ENCODE measurements around the gene EYA4.

The EYA4 gene

GRCh38 chr6:133540361-133540760 is 299.2 kb downstream of the EYA4 start:
- no peak overlapping the region for H3K4me3 ChIP-seq (ENCODE audit: insufficient read length, low read depth)
- no peaks in the 10 kb centered on the region for H3K4me1 ChIP-seq (ENCODE audit: insufficient read depth, insufficient read length)
- no peaks in the 10 kb centered on the region for H3K9me3 ChIP-seq (ENCODE audit: insufficient read depth, low read length)
- no peaks in the 10 kb centered on the region for H3K36me3 ChIP-seq (ENCODE audit: insufficient read depth, insufficient read length, low read length)
- no peak overlapping the region for H3K9ac ChIP-seq (ENCODE audit: insufficient read length, low read depth)
- no peak for TF ChIP-seq YY1 (IDR thresholded peaks at IDR 0.05; ENCODE audit: insufficient read depth, insufficient read length)
- TF ChIP-seq ZNF274 (IDR thresholded peaks at IDR 0.05; ENCODE audit: low read depth, low read length) = no peak
- no peak for TF ChIP-seq SUZ12 (IDR thresholded peaks at IDR 0.05; ENCODE audit: extremely low read depth, insufficient read depth, insufficient read length)
- H3K27me3 ChIP-seq (ENCODE audit: insufficient read depth, insufficient read length) = no peaks in the 10 kb centered on the region
- DNase-seq (ENCODE audit: low read depth, low spot score) = no peak

GRCh38 chr6:133541040-133541439 is 299.9 kb downstream of the EYA4 start:
- no peak overlapping the region for H3K9ac ChIP-seq (ENCODE audit: insufficient read length, low read depth)
- H3K4me1 ChIP-seq (ENCODE audit: insufficient read depth, insufficient read length) = no peaks in the 10 kb centered on the region
- H3K36me3 ChIP-seq (ENCODE audit: insufficient read depth, insufficient read length, low read length) = no peaks in the 10 kb centered on the region
- H3K4me3 ChIP-seq (ENCODE audit: insufficient read length, low read depth) = no peak overlapping the region
- no peaks in the 10 kb centered on the region for H3K9me3 ChIP-seq (ENCODE audit: insufficient read depth, low read length)
- TF ChIP-seq YY1 (IDR thresholded peaks at IDR 0.05; ENCODE audit: insufficient read depth, insufficient read length) (no peak), ZNF274 (IDR thresholded peaks at IDR 0.05; ENCODE audit: low read depth, low read length) (no peak), SUZ12 (IDR thresholded peaks at IDR 0.05; ENCODE audit: extremely low read depth, insufficient read depth, insufficient read length) (no peak)
- no peaks in the 10 kb centered on the region for H3K27me3 ChIP-seq (ENCODE audit: insufficient read depth, insufficient read length)
- no peak for DNase-seq (ENCODE audit: low read depth, low spot score)

- Histone ChIP-seq H3K9me3 (ENCODE audit: insufficient read depth, low read length) (no peaks in the 10 kb centered on the region), H3K4me1 (ENCODE audit: insufficient read depth, insufficient read length) (no peaks in the 10 kb centered on the region), H3K27me3 (ENCODE audit: insufficient read depth, insufficient read length) (no peaks in the 10 kb centered on the region), H3K9ac (ENCODE audit: insufficient read length, low read depth) (no peak overlapping the region), H3K4me3 (ENCODE audit: insufficient read length, low read depth) (no peak overlapping the region), H3K36me3 (ENCODE audit: insufficient read depth, insufficient read length, low read length) (no peaks in the 10 kb centered on the region)
- no peak for TF ChIP-seq SUZ12 (IDR thresholded peaks at IDR 0.05; ENCODE audit: extremely low read depth, insufficient read depth, insufficient read length)
- TF ChIP-seq ZNF274 (IDR thresholded peaks at IDR 0.05; ENCODE audit: low read depth, low read length) = no peak
- no peak for TF ChIP-seq YY1 (IDR thresholded peaks at IDR 0.05; ENCODE audit: insufficient read depth, insufficient read length)
- DNase-seq (ENCODE audit: low read depth, low spot score) = no peak
Measured at GRCh38 chr6:133542056-133542821, 301.1 kb downstream of the EYA4 start.

GRCh38 chr6:133544419-133544818 is 303.3 kb downstream of the EYA4 start:
- Histone ChIP-seq H3K9ac (ENCODE audit: insufficient read length, low read depth) (no peak overlapping the region), H3K4me1 (ENCODE audit: insufficient read depth, insufficient read length) (no peaks in the 10 kb centered on the region), H3K36me3 (ENCODE audit: insufficient read depth, insufficient read length, low read length) (no peaks in the 10 kb centered on the region), H3K9me3 (ENCODE audit: insufficient read depth, low read length) (no peaks in the 10 kb centered on the region), H3K27me3 (ENCODE audit: insufficient read depth, insufficient read length) (no peaks in the 10 kb centered on the region), H3K4me3 (ENCODE audit: insufficient read length, low read depth) (no peak overlapping the region)
- TF ChIP-seq YY1 (IDR thresholded peaks at IDR 0.05; ENCODE audit: insufficient read depth, insufficient read length) (no peak), SUZ12 (IDR thresholded peaks at IDR 0.05; ENCODE audit: extremely low read depth, insufficient read depth, insufficient read length) (no peak), ZNF274 (IDR thresholded peaks at IDR 0.05; ENCODE audit: low read depth, low read length) (no peak)
- DNase-seq (ENCODE audit: low read depth, low spot score) = no peak

- Histone ChIP-seq H3K4me1 (ENCODE audit: insufficient read depth, insufficient read length) (no peaks in the 10 kb centered on the region), H3K9me3 (ENCODE audit: insufficient read depth, low read length) (no peaks in the 10 kb centered on the region), H3K4me3 (ENCODE audit: insufficient read length, low read depth) (no peak overlapping the region), H3K27me3 (ENCODE audit: insufficient read depth, insufficient read length) (no peaks in the 10 kb centered on the region), H3K9ac (ENCODE audit: insufficient read length, low read depth) (no peak overlapping the region), H3K36me3 (ENCODE audit: insufficient read depth, insufficient read length, low read length) (no peaks in the 10 kb centered on the region)
- TF ChIP-seq SUZ12 (IDR thresholded peaks at IDR 0.05; ENCODE audit: extremely low read depth, insufficient read depth, insufficient read length) (no peak), YY1 (IDR thresholded peaks at IDR 0.05; ENCODE audit: insufficient read depth, insufficient read length) (no peak), ZNF274 (IDR thresholded peaks at IDR 0.05; ENCODE audit: low read depth, low read length) (no peak)
- no peak for DNase-seq (ENCODE audit: low read depth, low spot score)
Measured at GRCh38 chr6:133546098-133546497, 304.9 kb downstream of the EYA4 start.

GRCh38 chr6:133547136-133547535 is 306.0 kb downstream of the EYA4 start:
- TF ChIP-seq SUZ12 (IDR thresholded peaks at IDR 0.05; ENCODE audit: extremely low read depth, insufficient read depth, insufficient read length) = no peak
- TF ChIP-seq YY1 (IDR thresholded peaks at IDR 0.05; ENCODE audit: insufficient read depth, insufficient read length) = no peak
- TF ChIP-seq ZNF274 (IDR thresholded peaks at IDR 0.05; ENCODE audit: low read depth, low read length) = no peak
- no peak for DNase-seq (ENCODE audit: low read depth, low spot score)
- H3K4me1 ChIP-seq (ENCODE audit: insufficient read depth, insufficient read length) = no peaks in the 10 kb centered on the region
- no peaks in the 10 kb centered on the region for H3K27me3 ChIP-seq (ENCODE audit: insufficient read depth, insufficient read length)
- no peak overlapping the region for H3K9ac ChIP-seq (ENCODE audit: insufficient read length, low read depth)
- no peaks in the 10 kb centered on the region for H3K9me3 ChIP-seq (ENCODE audit: insufficient read depth, low read length)
- no peak overlapping the region for H3K4me3 ChIP-seq (ENCODE audit: insufficient read length, low read depth)
- no peaks in the 10 kb centered on the region for H3K36me3 ChIP-seq (ENCODE audit: insufficient read depth, insufficient read length, low read length)

GRCh38 chr6:133548423-133549159 is 307.4 kb downstream of the EYA4 start:
- Histone ChIP-seq H3K27me3 (ENCODE audit: insufficient read depth, insufficient read length) (no peaks in the 10 kb centered on the region), H3K9ac (ENCODE audit: insufficient read length, low read depth) (no peak overlapping the region), H3K36me3 (ENCODE audit: insufficient read depth, insufficient read length, low read length) (no peaks in the 10 kb centered on the region), H3K4me3 (ENCODE audit: insufficient read length, low read depth) (no peak overlapping the region), H3K9me3 (ENCODE audit: insufficient read depth, low read length) (no peaks in the 10 kb centered on the region), H3K4me1 (ENCODE audit: insufficient read depth, insufficient read length) (no peaks in the 10 kb centered on the region)
- TF ChIP-seq ZNF274 (IDR thresholded peaks at IDR 0.05; ENCODE audit: low read depth, low read length) (no peak), SUZ12 (IDR thresholded peaks at IDR 0.05; ENCODE audit: extremely low read depth, insufficient read depth, insufficient read length) (no peak), YY1 (IDR thresholded peaks at IDR 0.05; ENCODE audit: insufficient read depth, insufficient read length) (no peak)
- DNase-seq (ENCODE audit: low read depth, low spot score) = no peak

All from NT2/D1 (cell line).